GM19025 (cell line): ENCODE measurements around the gene PIP4K2B.
A peak's percentile ranks its signal among the peaks of the same experiment; 100 is the strongest.

ENCODE experiments used
- ATAC-seq: cut with Tn5 transposase; IDR thresholded peaks from one replicate; pipeline ENCODE4 v1.9.1; 2021; ENCODE audit warnings: mild to moderate bottlenecking, low read depth, moderate library complexity; ENCODE audit not compliant: unreplicated experiment

PIP4K2B gene

GRCh38 chr17:38779965-38780752, 19.2 kb downstream of the PIP4K2B start:
- ATAC-seq: no peak

- no peak for ATAC-seq
These were observed 21.6 kb downstream of the PIP4K2B start for GRCh38 chr17:38777641-38778250.

DNA sequence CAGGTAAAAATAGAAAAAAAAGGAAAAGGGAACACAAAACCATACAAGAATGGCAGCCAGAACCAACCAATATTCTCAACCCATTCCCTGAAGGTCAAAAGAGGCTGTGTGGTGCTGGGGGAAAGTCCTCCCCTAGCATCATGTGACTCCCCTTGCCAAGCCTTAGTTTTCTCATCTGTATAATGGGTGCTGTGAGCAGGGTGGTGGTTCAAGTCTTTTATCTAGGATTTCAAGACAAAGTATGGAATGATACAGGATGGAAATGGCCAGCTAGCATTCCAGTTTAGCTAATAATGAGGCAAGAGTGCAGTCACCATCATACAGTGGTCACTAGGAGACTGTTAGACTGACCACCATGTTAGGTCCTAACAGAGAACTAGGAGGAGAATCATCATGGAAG, 26.1 kb downstream of the PIP4K2B start:
- ATAC-seq: no peak

DNA sequence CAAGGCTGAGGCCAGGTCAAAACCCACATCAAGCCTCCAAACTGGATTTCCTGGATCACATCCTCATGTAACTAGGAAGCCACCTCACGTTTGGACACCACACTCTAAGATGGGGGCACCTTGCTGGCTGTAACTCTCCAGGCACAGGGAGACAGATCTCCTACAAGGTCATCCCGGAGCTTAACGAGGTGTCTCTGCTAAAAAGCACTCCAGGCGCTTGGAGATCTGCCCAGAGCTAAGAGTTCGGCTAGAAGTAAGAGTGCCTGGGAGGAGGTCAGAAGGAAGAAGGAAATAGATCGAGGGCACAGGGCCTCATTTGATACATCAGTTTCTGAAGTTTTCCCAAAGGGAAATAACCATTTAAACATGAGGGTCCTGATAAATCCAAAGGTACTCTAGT, 30.9 kb downstream of the PIP4K2B start:
- ATAC-seq: no peak

- ATAC-seq: no peak
These were observed 33.0 kb downstream of the PIP4K2B start for GRCh38 chr17:38766341-38766740.

DNA sequence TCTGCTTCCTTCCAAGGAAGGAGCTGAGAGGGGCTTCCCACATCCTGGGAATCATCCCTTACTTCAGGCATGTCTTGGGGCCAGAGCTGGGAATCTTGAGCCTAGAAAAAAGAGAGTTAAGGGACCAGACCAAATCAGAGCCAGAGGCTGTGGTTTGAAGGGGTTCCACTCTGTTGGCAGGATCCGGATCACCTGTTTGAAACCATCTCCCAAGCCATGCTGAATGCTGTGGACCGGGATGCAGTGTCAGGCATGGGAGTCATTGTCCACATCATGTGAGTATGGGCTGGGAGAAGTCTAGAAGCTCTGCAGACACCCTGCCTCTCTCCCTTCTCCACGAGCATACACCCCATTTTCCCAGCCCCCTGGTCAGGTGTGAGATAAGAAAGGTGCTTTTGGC, 37.1 kb downstream of the PIP4K2B start:
- ATAC-seq: no peak

DNA sequence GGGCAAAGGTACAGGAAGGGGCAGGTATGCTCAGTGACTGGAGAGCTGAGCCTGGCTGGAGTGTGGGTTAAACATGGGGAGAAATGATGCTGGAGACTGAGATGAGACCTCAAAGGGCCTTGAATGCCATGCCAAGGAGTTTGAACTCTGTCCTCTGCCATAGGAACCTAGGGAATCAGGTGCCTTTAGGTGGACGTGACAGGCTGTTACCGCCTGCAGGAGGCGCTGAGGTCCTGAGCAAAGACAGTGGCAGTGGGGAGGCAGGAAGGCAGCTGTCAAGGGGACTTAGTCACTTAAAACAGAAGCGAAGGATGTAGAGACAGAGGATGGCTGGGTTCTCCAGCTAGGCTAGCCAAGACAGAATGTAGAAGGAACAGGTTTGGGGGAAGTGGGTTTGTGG, 37.7 kb downstream of the PIP4K2B start:
- no peak for ATAC-seq

DNA sequence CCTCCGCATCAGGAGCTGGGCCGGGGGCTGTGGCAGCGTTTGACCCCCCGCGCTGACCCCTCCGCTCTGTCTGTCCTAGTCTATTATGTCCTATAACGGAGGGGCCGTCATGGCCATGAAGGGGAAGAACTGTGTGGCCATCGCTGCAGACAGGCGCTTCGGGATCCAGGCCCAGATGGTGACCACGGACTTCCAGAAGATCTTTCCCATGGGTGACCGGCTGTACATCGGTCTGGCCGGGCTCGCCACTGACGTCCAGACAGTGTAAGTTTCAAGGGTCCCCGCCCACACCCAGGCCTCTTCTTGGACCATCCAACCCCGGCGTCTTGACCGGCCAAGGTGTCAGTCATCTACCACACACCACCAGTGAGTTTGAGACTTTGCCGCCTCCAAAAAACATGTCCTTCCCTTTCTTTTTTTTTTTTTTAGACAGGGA, 46.3 kb downstream of the PIP4K2B start:
- ATAC-seq: no peak

GRCh38 chr17:38752308-38753070, 46.9 kb downstream of the PIP4K2B start, which contains the start of gene PSMB3:
Gene PSMB3, plus strand, starts transcription at chr17:38752741. Its CDS starts 86 bp downstream, at chr17:38752827.
- peak; percentile 78 for ATAC-seq

- ATAC-seq: peak; percentile 4
These were observed 47.5 kb downstream of the PIP4K2B start for GRCh38 chr17:38751808-38752307.

GRCh38 chr17:38751144-38751807, 48.1 kb downstream of the PIP4K2B start:
- ATAC-seq: no peak

- no peak for ATAC-seq
These were observed 48.8 kb downstream of the PIP4K2B start for GRCh38 chr17:38750312-38751121.

GRCh38 chr17:38750044-38750311, 49.4 kb downstream of the PIP4K2B start:
- ATAC-seq: no peak

DNA sequence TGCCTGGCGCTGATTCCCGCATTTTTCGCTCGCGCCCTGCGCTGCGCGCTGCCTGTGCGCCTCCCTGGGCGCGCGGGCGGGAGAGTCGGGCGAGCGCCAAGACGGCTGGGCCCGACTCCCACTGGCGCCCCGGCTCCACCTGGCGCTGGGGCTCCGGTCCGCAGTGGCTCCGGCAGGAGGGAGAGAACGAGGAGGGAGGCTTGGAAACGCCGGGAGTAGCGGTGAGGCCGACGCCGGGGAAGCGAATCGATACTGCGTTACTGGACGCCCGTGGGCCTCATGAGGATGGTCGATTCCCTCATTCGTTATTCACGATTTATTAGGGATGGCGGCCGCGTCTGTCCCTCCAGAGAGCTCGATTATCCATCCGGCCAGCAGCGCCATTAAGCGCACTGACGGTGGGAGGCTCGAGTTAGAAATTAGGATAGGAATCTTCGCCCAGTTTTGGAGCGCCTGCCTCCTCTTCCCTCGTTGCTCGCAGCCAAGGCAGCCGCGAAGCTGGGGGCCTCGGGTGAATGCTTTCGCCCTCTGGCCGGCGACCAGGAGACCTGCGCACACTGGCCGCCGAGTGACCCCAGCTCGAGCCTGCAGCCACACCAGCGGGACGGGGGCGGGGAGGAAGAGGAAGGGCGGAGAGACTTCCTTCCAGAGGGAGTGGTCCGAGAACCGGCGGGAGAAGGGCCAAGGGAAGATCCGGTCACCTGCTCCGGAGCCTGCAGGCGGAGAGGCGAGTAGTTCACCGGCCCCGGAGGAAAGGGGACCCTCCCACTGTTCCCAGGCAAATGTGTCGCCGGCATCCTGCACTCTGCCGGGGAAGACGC, 49.9 kb downstream of the PIP4K2B start:
- ATAC-seq: no peak

DNA sequence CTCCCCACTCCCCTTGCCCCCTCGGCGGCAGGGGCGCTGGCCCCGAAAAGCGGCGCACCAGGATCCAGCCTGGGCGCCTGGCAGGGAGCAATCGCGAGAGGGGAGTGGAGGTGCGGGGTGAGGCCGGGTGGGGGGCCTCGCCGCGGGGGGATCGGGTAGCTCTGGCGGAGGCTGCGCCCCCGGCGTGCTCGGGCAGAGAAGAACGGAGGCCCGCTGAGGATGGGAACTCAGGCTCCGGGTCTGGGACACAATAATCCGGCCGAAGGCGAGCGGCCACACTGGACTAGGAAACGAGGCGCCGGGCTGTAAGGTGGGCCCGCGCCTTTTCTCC, 50.5 kb downstream of the PIP4K2B start:
- no peak for ATAC-seq

DNA sequence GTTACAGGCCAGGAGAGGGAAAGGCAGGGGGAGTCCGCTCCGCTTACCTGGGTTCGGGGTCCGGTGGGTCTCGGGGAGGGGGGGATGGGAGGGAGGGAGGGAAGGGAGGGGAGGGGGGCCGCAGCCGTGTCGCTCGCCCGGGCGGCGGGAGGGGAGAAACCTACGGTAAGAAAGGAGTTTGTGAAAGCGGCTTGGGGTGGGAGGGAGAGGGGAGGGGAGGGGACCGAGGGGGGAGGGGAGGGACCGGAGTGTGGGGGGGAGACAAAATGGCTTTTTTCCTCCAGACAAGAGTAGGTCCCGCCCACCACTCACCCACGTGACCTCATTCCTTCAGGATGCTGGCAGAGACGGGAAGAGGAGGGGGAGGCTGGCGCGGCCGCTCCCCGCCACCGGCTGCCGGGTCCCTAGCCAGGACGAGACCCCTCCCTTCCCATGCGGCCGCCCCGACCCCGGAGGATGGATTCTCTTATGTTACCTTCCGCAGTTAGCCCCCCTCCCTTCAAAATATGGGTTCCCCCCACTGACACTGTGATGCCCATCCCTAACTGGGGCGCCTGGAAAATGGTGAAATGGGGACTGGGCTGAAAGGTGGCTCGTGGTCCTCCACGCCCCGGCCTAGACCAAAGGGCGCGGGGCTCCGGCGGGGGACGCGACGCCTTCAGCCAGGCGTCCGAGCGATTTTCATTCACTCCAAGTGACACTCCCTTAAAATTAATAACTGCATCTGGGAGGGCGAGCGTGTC, 51.0 kb downstream of the PIP4K2B start, which contains the start of gene PCGF2:
Gene PCGF2 (minus strand): TSS at position 188 of the 743 bp plus-strand sequence. CDS start 7,934 bp downstream, outside the sequence.
- ATAC-seq: no peak

GRCh38 chr17:38747463-38748148, 51.8 kb downstream of the PIP4K2B start:
- ATAC-seq: no peak
